ENCODE measurements around the gene BIN1.

The BIN1 gene, protein sequence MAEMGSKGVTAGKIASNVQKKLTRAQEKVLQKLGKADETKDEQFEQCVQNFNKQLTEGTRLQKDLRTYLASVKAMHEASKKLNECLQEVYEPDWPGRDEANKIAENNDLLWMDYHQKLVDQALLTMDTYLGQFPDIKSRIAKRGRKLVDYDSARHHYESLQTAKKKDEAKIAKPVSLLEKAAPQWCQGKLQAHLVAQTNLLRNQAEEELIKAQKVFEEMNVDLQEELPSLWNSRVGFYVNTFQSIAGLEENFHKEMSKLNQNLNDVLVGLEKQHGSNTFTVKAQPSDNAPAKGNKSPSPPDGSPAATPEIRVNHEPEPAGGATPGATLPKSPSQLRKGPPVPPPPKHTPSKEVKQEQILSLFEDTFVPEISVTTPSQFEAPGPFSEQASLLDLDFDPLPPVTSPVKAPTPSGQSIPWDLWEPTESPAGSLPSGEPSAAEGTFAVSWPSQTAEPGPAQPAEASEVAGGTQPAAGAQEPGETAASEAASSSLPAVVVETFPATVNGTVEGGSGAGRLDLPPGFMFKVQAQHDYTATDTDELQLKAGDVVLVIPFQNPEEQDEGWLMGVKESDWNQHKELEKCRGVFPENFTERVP

DNA sequence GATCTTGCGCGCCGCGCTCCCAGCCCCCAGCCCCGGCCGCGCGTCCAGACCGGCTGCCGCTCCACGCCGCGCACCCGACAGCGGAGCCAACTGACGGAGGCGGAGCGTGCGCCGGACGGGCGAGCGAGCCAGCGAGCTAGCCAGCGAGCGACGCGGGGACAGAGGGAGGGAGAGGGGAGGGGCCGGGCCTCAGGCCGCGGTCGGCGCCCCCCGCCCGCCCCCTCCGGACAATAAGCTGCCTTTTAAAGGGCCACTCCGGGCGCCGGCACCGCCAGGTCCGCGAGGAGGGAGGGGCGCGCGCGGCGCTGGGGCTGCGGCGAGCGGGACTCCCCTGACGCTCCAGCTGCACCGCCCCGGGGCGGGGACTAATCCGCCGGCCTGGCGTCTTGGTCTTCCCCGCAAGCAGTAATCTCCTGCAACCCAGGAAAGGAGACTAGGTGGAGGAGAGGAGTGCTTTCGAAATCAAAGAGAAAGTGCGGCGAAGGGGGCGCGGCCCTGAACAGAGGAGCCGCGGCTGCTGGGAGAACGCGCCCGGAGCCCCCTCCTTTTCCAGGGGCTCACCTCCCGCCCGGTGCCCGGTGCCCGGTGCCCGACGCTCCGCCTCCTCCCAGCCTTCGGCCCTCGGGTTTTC, at the start of gene BIN1:
TSS of gene BIN1 (minus strand) at position 164 of the 631 bp plus-strand sequence. CDS start 211 bp downstream, outside the sequence.
- DNase-seq (ENCODE audit: low read depth) = peak; percentile 89

DNA sequence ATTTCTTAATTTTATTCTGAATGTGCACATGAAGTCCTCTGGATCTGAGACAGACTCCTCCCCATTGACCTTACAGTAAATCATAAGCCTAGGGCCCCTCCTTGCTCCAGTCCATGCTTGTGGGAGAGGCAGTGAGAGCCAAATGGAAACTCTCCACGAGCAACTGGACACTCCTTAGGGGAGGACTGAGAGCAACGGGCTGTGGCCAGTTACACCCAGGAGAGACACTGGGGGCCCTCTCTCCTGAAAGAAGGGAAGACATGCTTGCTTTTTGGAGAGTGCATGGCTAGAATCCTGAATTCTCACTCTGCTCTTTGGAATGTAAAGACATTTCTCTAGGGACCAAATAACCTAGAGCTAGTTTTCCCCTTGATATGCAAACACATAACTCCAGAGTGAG, 49.0 kb upstream of the BIN1 start:
- peak; percentile 70 for DNase-seq (ENCODE audit: low read depth)

DNA sequence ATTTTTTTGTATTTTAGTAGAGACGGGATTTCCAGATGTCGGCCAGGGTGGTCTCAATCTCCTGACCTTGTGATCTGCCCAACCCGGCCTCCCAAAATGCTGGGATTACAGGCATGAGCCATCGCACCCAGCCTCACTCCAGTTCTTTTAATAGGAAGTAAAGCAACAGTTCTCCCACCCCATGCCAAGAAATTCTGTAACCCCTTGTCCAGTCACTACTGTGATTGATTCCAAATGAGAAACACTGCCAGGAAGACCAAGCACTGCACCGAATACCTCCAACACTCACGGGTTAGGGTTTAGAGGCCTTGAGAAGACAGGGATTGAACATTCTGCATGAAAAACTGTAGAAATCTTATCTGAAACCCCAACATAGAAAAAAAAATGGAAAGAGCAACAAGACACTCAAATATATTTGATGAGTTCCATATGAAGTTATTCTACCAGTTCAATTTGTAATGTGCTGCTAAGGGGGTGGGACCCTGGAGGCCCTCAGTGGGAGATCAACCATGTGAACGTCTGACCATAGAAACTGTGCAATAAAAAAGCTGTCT, 48.2 kb upstream of the BIN1 start:
- peak; percentile 32 for DNase-seq (ENCODE audit: low read depth)

DNA sequence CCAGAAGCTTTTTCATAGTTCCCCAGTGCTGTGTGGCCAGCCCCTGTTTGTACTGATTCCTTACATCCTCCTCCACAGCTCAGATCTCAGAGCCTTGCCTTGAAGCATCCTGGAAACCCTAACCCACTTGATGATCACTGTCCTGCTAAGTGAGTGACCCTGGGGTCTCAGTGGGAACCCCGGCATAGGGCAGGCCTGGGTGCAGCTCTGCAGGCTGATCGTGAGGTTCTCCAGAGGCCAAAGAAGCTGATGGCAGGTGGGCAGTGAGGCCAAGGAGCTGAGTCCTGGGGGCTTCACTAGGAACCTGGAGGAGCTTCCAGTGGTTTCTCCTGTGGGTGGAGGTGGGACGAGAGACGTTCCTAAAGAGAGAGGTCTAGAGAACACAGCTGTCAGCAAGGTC, 47.4 kb upstream of the BIN1 start:
- no peak for DNase-seq (ENCODE audit: low read depth)

DNA sequence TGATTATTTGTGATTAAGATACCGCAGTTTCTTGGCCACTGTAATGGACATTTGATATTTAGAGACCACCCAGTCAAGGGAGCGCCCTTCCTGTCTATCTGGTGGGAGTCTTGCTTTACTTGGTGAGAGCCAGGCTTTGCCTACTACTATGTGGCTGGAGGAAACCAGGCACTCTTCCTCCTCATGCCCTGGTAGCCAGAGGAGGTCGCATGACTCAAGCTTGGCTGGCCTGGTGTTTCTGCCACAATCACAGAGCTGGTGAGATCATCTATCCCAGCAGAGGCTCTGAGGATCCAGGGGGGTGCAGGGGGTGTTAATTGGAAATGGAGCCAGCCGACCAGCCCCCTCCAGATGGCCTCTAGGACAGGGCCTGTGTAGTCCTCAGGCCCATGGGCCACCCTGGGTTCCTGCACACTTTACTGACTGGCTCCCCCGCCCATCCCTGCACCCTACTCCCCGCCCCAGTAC, 46.8 kb upstream of the BIN1 start:
- DNase-seq (ENCODE audit: low read depth) = peak; percentile 86

DNA sequence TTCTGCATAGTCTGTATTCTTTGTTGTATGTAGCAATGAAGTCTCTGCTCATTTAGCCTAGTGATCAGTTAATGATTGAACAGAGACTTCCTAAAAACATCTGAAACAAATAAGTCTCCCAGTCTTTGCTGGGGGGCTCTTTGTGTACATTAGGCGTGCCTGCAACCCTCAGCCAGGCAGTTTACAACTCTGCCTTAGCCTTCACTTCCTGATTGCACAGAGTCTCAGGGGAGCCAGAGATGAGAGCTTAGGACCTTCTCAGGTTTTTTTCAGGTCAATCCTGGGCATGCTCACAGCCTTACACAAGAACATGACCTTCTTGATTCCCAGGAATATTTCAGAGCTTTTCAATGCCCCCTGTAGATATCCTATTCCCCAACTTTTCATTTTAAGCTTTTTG, 44.0 kb upstream of the BIN1 start:
- no peak for DNase-seq (ENCODE audit: low read depth)

DNA sequence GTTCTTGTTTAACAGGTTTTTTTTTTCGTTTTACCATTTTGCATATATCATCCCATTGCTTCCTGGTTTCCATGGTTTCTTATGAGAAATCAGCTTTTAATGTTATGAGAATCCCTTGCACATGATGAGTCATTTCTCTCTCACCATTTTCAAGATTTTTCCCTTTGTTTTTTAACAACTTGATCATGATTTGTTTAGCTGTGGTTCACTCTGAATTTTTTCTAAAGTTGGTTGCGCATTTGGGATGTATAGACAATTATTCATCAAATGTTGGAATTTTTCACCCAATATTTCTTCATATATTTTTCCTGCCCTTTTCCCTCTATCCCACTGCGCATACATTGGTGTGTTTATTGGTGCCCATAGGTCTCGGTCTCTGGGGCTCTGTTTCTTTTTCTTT, 42.4 kb upstream of the BIN1 start:
- peak; percentile 94 for DNase-seq (ENCODE audit: low read depth)

DNA sequence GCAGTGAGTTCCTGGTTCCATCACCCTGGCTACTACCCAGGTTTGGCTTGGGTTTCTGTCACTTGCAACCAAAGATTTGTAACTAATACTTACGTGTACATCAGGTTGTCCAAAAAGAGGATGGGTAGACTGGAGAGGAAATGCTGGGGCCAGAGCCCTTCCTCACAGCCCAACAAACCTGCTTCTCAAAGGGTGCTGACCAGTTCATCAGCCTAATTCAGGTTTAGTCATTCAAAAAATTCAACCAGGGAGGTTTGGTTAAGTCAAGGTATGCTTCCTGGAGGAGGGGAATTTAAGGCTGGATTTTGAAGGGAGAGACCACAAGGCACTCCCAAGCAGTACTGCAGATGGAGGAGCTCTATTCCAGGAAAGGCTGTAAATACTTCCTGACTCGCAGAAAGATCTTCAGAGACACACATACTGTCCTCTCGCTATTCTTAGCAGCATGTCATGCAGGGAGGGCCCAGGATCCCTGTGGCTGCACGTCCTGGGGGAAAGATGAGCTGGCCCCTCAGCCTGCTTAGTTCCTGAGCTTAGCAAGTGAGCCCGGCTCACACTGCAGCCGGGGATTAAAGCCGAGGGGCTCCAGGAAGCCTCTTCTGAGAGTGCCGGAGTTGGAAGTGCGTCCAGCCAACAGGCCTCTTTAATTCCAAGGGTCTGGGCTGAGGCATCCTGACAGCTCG, 40.0 kb upstream of the BIN1 start:
- no peak for DNase-seq (ENCODE audit: low read depth)

DNA sequence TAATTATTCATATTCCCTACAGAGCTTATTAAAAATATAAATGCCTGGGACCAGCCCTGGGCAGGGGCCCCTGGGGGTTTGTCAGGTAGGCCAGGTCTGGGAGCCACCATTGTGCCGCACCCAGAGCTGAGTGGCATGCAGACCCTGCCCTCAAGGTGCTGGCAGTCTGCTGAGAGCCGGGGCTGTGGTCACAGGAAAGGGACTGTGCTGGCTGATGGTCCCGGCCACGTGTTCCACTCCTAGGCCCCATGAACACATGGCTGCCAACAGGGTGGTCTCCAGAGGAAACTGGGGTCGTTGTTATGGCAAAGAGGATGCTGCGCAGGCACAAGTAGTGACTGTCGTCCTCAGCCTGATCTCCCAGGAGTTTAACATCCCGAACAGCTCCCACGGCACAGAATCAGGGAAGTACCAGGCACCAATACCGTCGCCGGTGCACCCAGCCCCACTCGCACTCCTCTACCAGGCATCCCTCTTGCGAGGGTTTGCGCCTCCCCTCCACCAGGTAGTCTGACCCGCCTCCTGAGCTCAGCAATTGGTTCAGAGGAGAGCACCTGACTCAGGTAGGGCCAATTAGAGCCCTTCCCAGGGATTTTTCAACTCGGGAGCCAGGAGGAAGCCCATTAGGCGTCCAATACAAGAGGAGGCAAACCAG, 39.2 kb upstream of the BIN1 start:
- no peak for DNase-seq (ENCODE audit: low read depth)

DNA sequence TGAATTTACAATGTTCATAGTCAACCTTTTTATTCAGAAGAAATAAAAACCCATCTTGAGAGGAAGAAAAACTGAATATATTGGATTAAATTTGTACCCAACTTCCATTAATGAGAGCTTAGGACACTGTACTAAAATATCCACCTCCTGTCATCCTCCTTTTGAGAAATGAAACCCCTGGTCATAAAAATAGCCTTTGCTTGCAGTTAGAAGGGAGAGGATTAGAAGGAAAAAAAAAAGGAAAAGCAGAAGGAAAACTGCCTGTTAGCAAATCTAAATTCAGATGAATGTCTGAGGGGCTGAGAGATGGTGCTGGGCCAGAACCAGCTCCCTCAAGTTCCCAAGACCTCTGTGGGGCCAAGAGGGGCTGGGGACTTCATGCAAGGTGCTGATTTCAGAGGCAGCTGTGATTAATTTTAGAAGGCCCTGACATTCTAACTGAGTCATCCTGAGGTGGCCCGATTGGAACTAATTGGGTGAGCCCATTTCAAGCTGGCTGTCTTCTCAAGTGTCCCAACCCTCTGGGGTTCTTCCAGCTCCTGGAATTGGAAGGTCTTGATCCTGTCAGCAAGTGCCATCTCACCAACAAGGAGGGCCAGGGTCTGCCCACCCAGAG, 38.4 kb upstream of the BIN1 start:
- no peak for DNase-seq (ENCODE audit: low read depth)

DNA sequence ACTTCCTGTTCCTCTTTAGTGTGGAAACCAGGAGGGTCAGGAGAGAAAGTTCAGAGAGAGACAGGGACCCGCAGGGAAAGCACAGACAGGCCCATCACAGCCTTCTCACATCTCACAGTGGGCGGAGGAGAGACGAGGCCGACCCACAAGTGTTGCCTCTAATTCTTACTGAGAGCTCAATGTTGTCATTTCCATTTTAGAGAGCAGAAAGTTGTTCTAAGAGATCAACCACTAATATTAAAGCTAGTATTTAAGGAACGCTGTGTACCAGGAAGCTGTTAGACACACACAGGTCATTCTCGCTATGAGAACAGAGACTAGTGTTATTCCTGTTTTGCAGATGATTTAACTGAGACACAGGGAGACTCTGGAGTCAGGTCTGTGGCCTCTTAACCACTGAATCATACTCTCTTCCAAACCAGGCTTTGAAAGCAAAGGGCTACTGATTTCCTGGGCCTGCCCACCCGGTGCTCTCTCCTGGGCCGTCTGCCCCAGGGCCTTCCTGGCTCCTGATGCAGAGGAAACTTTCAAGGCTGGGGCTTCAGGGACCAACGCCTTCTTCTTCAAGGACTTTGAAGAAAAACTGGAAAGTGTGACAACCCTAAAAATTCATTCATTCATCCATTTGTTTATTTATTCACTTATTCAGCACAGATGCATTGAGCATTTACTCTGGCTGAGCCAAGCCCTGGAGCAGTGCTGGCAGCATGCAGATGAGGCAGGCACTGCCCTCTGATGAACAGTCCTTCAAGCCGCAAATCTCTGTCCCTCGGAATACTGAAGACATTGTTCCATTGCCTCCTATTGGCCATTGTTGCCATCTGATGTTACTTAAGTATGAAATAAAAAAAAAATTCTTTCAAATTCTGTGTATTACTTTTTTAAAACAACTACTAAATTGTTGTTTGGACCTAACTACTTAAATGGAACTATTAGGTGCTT, 37.2 kb upstream of the BIN1 start:
- peak; percentile 71 for DNase-seq (ENCODE audit: low read depth)

DNA sequence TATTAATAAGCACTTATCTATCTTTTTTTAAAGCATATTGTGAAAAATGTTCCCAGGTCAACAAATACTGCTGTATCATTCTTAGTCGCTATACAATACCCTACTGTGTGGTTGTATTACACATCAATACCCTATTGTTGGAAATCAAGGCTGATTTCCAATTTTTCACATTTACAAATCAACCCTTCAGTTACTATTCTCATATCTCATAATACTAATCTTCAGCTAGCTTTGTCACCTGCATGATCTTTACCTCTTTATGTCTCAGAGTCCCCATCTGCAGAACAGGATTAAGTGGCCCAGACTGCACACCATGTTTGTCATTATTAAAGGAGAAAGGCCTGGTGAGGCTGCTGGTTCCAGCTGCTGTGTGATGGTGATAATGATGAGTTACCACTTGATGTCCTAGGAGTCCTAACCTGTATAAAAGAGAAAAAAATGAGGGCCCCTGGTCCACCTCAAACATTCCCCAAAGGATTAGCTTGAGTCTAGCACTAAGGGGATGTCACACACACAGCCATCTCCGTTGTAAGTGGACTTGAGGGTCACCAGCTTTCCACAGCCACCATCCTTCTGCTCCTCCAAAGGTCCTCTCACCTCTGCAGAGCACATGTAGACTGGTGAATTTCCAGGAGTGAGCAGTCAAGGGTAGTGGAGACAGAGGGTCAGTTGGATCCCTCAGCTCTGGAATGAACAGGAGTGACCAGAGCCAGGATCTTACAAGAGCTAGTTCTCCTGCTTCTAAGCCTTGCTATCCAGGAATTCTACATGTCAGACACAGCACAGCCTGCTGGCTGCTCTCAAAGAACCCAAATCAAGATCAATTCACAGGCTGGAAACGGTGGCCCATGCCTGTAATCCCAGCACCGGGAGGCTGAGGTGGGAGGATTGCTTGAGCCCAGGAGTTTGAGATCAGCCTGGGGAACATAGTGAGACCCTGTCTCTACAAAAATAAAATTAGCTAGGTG, 36.0 kb upstream of the BIN1 start:
- DNase-seq (ENCODE audit: low read depth) = no peak

DNA sequence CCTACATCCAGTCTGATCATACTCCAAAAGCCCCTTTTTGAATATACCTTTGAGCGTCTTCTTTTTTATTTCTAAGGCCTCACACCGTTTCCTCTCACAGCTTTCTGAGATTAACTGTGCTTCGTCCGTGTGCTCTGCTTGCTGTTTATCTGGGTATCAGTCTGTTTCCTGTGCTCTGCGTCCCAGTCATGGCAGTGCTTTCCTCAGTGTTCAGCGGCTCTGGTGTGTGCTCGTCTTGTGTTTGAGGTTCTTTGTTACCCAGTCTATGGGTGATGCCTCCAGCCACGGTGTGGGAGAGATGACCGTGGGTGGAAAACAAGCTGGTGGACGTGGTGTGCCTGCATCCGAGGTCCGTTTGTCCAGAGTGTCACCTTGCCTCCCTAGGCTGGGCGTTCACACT, 33.6 kb upstream of the BIN1 start:
- no peak for DNase-seq (ENCODE audit: low read depth)

DNA sequence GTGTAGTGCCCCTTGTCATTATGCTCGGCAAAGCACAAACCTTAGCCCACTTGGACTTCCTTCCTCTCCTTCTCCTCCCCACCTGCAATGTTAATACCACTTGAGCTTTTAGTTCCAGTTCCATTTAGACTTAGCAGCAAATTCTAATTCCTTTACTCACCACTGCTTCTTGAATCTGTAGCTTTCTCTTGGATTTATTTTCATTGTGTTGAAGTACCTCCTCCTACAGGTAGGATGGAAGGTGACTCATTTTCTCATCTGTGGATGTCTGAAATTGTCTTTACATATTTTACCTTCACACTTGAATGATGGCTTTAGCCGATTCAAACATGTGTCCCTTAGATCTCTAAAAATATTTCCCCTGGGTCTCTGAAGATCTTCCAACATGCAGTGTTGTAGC, 32.8 kb upstream of the BIN1 start:
- no peak for DNase-seq (ENCODE audit: low read depth)

DNA sequence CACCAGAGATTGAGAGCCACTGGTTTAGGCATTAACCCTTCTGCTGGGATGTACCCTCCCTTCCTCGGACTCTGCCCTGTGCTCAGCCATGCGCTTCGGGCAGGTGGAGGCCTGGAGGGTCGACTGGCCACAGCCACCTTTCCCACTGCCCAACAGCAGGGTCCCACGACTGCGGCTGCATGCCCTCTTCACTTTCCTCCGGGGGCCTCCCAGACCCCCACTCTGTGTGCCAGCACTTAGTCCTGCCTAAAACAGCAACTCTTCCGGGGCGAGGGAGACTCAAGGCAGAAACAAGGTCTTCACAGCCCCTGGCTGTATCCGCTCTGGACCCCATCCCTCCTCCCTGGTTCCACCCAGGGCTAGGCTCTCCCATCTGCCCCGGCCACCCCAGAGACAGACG, 31.3 kb upstream of the BIN1 start:
- no peak for DNase-seq (ENCODE audit: low read depth)

DNA sequence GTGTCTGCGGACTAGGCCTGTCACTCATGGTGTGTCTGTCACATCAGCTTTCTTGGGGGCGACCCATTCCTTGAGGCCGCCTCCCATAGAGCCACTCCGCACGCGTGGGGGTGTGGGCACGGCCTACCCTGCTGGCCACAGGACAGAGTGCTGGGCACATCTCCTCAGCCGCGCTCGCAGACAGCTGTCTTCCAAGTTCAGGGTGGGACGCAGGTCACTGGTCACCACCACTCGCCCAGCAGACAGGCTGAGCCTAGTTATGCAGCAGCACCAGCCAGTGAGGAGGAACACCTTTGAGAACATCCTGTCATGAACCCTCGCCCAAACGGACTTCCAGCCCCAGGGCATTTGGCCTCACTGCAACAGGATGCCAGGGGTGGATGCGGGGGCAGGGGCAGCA, 30.8 kb upstream of the BIN1 start:
- no peak for DNase-seq (ENCODE audit: low read depth)

DNA sequence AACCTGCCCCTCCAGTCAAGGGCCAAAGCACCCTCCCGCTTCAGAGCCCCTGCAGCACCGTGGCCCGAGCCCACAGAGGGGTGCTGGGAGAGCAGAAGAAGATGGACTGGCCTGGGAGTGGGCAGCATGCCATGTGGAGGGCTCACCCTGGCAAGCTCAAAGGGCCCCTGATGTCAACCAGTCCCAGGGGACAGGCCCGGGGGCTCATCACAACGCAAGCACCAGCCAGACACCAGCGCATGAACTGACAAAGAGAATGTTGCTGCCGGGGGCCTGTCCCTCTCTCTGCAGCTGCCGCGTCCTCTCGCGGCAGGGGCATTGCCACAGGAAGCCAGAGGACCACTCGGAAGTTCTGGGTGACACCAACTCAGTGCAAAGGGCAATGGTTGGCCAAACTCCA, 30.3 kb upstream of the BIN1 start:
- DNase-seq (ENCODE audit: low read depth) = no peak

DNA sequence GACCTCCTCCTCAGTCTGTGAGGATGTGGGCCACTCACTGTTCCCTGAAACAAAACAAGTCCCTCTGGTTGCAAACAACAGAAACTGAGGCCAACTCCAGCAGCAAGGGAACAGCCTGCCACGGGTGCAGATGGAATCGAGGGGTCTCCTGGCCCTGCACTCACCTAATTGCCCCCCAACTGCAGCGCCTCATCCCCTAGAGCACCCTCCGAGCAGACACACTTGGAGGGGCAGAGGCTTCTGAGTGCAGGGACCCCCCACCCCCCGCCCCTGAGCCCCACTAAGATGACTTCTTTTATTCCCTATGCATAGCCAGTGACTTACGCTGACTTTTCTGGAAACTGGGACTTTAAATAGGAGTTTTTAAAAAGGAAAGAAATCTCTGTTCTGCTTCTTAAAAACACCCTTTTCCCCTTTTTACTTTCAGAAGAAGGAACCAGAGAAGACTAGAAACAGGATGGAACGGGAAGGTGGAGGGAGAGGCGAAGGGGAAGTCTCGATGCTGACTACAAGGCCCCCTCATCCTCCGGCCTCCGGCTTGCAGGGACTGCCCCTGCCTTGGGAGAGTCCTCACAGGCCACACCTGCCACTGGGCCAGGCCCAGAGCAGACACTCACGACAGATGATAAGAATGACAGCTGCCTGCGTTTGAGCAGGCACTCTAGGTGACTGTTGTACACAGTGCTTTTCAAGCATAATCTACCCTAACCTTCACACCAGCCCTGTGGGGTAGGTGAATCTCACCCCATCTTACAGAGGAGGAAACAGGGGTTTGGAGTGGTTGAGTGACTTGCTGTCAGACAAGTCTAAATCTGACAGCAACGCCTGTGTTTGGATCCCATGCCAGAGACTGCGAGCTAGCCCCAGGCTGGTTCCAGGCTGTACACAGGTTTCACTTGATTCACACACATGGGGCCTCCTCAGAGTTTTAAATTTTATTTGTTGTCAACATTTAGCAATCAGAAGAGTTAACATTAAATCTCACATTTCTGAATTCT, 28.2 kb upstream of the BIN1 start:
- no peak for DNase-seq (ENCODE audit: low read depth)
